ENCODE data around the gene TRIM14.

GRCh38 chr9:98107926-98108325, 11.1 kb downstream of the TRIM14 start:
- TF ChIP-seq CTCF (conservative IDR thresholded peaks at IDR 0.05; ENCODE audit: low read length) (no peak), EZH2phosphoT487 (IDR thresholded peaks at IDR 0.05; ENCODE audit: borderline replicate concordance) (no peak)
